NCI-H2171 treated with DMSO at 0.1 percent for 48 hours (cell line): Measurements from ENCODE around the gene VAMP8.

Source experiments
- DNase-seq: peaks from one replicate; lab custom pipeline; 2025; lab: John Stamatoyannopoulos, UW

VAMP8 gene

GRCh38 chr2:85619617-85620016 lies 42.2 kb downstream of the VAMP8 start:
- DNase-seq: no peak

DNA sequence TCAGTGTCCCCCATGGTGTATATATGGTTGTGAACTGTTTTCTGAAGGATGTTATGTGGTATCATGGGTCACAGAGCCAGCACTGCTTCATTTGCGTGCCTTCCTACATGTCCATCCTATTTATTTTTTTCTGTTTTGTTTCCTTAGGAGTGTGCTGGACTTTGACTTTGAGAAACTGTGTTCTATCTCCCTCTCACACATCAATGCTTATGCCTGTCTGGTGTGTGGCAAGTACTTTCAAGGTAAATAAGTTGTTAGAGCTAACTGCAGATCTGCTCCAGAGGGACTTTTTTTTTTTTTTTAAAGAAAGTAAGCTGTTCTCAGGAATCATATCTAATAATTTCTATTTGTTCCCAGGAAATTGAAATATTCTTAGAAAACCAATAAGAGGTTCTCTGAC lies 44.0 kb downstream of the VAMP8 start:
- no peak for DNase-seq

- no peak for DNase-seq
These were observed 46.6 kb downstream of the VAMP8 start for GRCh38 chr2:85623991-85624390.

DNA sequence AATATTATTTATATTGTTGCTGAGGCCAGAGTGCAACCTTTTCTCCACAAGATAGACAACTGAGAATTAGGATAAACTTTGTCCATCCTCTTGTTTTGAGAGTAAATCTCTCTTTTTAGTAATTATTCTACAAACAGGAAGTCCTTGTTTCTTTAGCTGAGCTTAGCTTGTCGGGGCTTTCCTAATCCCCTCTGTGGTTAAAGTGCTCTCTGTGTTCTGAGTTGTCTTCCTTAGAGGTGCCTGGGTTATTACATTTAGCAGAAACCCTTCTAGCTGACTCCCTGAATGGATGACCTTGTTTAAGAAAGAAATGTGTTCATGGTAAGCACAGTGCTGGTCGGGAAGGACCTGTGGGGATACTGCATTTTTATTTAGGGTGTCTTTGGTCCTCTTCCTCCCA lies 51.3 kb downstream of the VAMP8 start:
- DNase-seq: no peak

DNA sequence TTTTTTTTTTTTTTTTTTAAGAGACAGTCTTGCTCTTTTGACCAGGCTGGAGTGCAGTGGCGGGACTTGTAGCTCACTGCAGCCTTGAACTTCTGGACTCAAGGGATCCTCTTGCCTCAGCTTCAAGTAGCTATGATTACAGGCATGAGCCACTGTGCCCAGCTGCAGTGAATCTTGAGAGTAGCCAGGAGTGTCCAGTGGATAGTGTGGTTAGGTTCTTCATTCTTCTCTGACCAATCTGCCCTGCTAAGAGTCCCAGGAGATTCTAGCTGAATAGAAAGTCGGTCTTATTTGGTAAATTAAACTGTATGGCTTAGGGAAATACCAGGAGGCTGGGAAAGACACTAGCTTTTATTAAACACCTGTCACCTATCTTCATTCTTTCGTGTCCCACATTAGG lies 53.9 kb downstream of the VAMP8 start:
- DNase-seq: no peak
